Fibroblast of pulmonary artery (primary cell): ENCODE results near the gene TMOD2.

Experiments used
- DNase-seq: peaks from one replicate; pipeline ENCODE4 v3.0.0-alpha.2; 2010; ENCODE audit warnings: low read depth
- H3K4me3 ChIP-seq: replicated peaks from 2 replicates; pipeline ENCODE4 v1.5.1; 2011; ENCODE audit warnings: low read depth, mild to moderate bottlenecking, control low read depth, low read length, moderate library complexity
- CTCF ChIP-seq: IDR thresholded peaks from 2 replicates; pipeline ENCODE4 v1.5.1; 2011; ENCODE audit warnings: mild to moderate bottlenecking, control low read depth, low read length, inconsistent platforms; ENCODE audit errors: missing control alignments

TMOD2 gene

GRCh38 chr15:51829376-51830275 is 78.2 kb downstream of the TMOD2 start, which contains the start of gene TMOD3:
TSS of gene TMOD3 (plus strand) at chr15:51829653. CDS start at chr15:51862885, 33,232 bp downstream.
- no peak for TF ChIP-seq CTCF

DNA sequence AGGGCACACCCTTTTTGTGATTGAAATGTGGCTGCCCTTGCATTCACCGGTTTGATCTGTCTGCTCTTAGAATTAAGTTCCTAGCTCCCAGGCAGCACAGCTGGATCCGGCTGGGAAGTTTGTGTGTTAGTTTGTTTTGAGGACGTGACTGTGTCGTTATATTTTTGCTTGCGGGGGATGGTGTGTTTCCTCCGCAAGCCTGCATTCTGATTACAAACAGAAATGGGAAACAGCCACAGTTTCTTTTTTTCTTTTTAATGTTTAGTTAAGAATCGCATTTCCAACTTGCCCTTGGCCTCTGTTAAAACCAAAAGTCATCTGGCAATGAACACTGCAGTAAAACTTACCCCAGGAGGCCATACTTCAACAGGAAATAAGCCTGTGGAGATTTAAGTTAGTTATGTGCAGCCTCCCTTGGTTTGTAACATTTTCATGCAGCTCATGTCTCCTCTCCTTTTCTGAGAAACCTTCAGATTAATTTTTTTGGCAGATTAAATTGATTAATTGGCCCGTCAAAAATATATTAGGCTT is 78.9 kb downstream of the TMOD2 start:
- TF ChIP-seq CTCF, result no peak
- peak; percentile 46 for DNase-seq
- peak overlapping the region; percentile 79 for H3K4me3 ChIP-seq

More at GRCh38 chr15:51829376-51830275, 78.2 kb downstream of the TMOD2 start, which contains the start of gene TMOD3:
- peak within 1 kb of the TSS; percentile 79 for H3K4me3 ChIP-seq
- DNase-seq, result peak; percentile 91

- TF ChIP-seq CTCF, result no peak
- no peak overlapping the region for H3K4me3 ChIP-seq
- DNase-seq, result no peak
These were observed 82.4 kb downstream of the TMOD2 start for GRCh38 chr15:51833772-51834171.

DNA sequence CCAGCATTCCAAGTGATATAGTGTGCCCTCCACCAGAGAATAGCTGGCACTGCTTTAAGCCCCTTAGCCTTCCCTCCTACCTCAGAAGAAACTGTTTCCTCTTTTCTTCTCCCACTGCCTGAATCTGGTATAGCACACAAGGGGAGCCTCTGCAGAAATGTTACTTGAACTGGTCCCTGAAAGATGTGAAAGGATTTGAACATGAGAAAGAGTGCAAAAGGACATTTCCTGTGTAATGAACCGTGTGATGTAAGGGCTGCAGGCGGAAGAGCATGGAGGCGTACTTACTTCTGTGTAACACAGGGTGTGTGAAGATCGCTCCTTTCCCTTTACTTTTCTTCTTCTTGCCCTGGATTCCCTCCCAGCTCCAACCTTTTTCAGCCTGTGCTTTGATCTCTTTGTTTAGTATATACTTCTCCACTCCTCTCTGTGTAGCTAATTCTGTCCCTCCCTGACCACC is 86.4 kb downstream of the TMOD2 start:
- no peak overlapping the region for H3K4me3 ChIP-seq
- peak; percentile 39 for DNase-seq
- no peak for TF ChIP-seq CTCF

DNA sequence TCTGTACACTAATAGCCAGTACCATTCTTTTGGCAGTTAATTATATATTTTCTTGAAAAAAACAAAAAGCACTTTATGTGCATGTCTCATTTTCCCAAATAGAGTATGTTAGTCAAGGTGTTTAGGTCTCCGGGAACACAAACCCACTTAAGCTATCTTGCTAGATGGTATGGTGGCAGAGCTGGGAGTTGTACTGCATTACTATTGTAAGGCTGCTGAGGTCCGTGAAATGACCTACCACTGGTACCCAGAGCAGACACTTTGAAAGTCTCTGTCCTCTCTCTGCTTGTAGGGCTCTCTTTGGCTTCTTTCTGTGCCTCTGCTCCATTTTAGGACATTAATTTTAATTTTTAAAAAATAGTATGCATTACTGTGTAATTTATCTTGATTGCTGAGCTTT is 86.9 kb downstream of the TMOD2 start:
- TF ChIP-seq CTCF, result no peak
- H3K4me3 ChIP-seq, result no peak overlapping the region
- no peak for DNase-seq

DNA sequence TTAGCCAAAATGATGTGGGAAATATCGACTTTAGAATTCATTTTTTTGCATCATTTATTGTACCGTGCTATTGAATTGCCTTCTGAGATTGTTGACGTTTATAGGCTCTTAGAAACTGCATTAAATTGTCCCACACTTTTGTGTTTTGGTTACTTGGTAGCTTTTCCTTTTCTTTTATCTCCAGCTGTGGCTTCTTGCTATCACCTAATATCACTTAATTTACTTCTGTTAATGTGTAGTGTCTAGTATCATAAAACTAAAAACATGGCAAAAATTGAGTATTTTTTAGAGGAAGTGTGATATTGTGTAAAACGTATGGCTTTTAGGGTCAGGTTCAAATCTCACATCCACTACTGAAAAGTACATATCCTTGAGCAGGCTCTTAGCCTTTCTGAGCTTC is 89.3 kb downstream of the TMOD2 start:
- no peak for DNase-seq
- H3K4me3 ChIP-seq, result no peak overlapping the region
- TF ChIP-seq CTCF, result no peak
